Smooth muscle cell (in vitro differentiated cells): Measurements from ENCODE around the gene RTRAF. TPM values are rescaled to one million over a fixed set of nuclear protein-coding genes. Genes with fewer than 3 reads are reported as not detected.

ENCODE experiments used
- DNase-seq: peaks from one replicate; lab custom pipeline; 2025; ENCODE audit not compliant: unreplicated experiment; lab: John Stamatoyannopoulos, UW
- H2AFZ ChIP-seq: fragments of 200-600 bp; sonication (generic); 2 replicates; pipeline ENCODE4 v1.6.0; 2016; ENCODE audit warnings: antibody characterized with exemption, low read depth, mild to moderate bottlenecking
- H3F3A ChIP-seq: fragments of 200-600 bp; sonication (generic); 2 replicates; pipeline ENCODE4 v1.6.0; 2017; ENCODE audit warnings: antibody characterized with exemption, low read depth
- H3K27ac ChIP-seq: fragments of 200-600 bp; sonication (generic); 2 replicates; pipeline ENCODE4 v1.5.1; 2016; ENCODE audit warnings: low read depth, mild to moderate bottlenecking
- H3K27me3 ChIP-seq: fragments of 200-600 bp; sonication (generic); 2 replicates; pipeline ENCODE4 v1.6.1; 2016; ENCODE audit warnings: low read depth, mild to moderate bottlenecking
- H3K36me3 ChIP-seq: fragments of 200-600 bp; sonication (generic); 2 replicates; pipeline ENCODE4 v1.5.1; 2016; ENCODE audit warnings: low read depth
- H3K4me1 ChIP-seq: fragments of 200-600 bp; sonication (generic); 2 replicates; pipeline ENCODE4 v1.5.1; 2016; ENCODE audit warnings: low read depth
- H3K4me2 ChIP-seq: fragments of 200-600 bp; sonication (generic); 2 replicates; pipeline ENCODE4 v1.6.0; 2016; ENCODE audit warnings: mild to moderate bottlenecking
- H3K4me3 ChIP-seq: fragments of 200-600 bp; sonication (generic); 2 replicates; pipeline ENCODE4 v1.5.1; 2016; ENCODE audit warnings: mild to moderate bottlenecking
- H3K79me2 ChIP-seq: fragments of 200-600 bp; sonication (generic); 2 replicates; pipeline ENCODE4 v1.6.0; 2016; ENCODE audit warnings: low read depth, mild to moderate bottlenecking
- H3K9ac ChIP-seq: fragments of 200-600 bp; sonication (generic); 2 replicates; pipeline ENCODE4 v1.6.0; 2016; ENCODE audit warnings: low read depth
- H3K9me3 ChIP-seq: fragments of 200-600 bp; sonication (generic); replicated peaks from 2 replicates; pipeline ENCODE4 v1.5.1; 2016; ENCODE audit warnings: low read depth
- H4K20me1 ChIP-seq: fragments of 200-600 bp; sonication (generic); 2 replicates; pipeline ENCODE4 v1.6.0; 2016; ENCODE audit warnings: low read depth
- CTCF ChIP-seq: fragments of 200-600 bp; sonication (generic); IDR thresholded peaks from 2 replicates; pipeline ENCODE4 v1.5.1; 2017; ENCODE audit warnings: borderline replicate concordance, mild to moderate bottlenecking, antibody characterized with exemption; ENCODE audit not compliant: insufficient read depth, poor library complexity, severe bottlenecking
- WGBS: methylation state at CpG from one replicate; pipeline ENCODE4 v1.1.7; 2016; ENCODE audit warnings: low lambda C conversion rate; 5-methylcytosine and 5-hydroxymethylcytosine counted together
- polyA plus RNA-seq: library from polyadenylated mRNA; unstranded; fragments of >200 nt; fragmentation: Nextera tagmentation; extraction: Ambion mirVana; gene quantifications from 2 replicates; pipeline ENCODE4 v1.2.1, GENCODE V29; 2016
- total RNA-seq: library from RNA; depleted of rRNA; stranded (reverse); fragments of >200 nt; gene quantifications from 2 replicates; pipeline ENCODE4 v1.2.3, GENCODE V29; 2014

The RTRAF gene
- total and polyA plus RNA-seq, 2 experiments from 2014 or later: 163 to 218 TPM

- no peak overlapping the region for H3K9ac ChIP-seq
Measured at GRCh38 chr14:52012635-52013034, 23.3 kb downstream of the RTRAF start.

GRCh38 chr14:52013984-52014600, 24.7 kb downstream of the RTRAF start:
- 82% methylated on average over 11 of the region's 11 CpGs for WGBS
- H2AFZ ChIP-seq: no peak overlapping the region
- no peaks in the 10 kb centered on the region for H3K79me2 ChIP-seq
- no peak overlapping the region for H3K4me2 ChIP-seq
- peaks cover 6% of the 10 kb centered on the region for H3F3A ChIP-seq
- H3K4me3 ChIP-seq: no peak overlapping the region
- no peaks in the 10 kb centered on the region for H3K27me3 ChIP-seq
- peak; percentile 12 for TF ChIP-seq CTCF
- H3K9ac ChIP-seq: no peak overlapping the region
- H3K36me3 ChIP-seq: peaks cover 24% of the 10 kb centered on the region
- no peaks in the 10 kb centered on the region for H4K20me1 ChIP-seq
- H3K27ac ChIP-seq: no peak overlapping the region
- no peaks in the 10 kb centered on the region for H3K9me3 ChIP-seq
- no peak for DNase-seq
- no peaks in the 10 kb centered on the region for H3K4me1 ChIP-seq

More at GRCh38 chr14:52012635-52013034, 23.3 kb downstream of the RTRAF start:
- peaks cover 29% of the 10 kb centered on the region for H3K36me3 ChIP-seq
- H3K27me3 ChIP-seq: no peaks in the 10 kb centered on the region
- no peak for TF ChIP-seq CTCF
- H3K9me3 ChIP-seq: no peaks in the 10 kb centered on the region
- 52% methylated on average over 4 of the region's 4 CpGs for WGBS
- DNase-seq: no peak
- H3K79me2 ChIP-seq: no peaks in the 10 kb centered on the region
- peaks cover 9% of the 10 kb centered on the region for H3F3A ChIP-seq
- H4K20me1 ChIP-seq: no peaks in the 10 kb centered on the region
- H3K4me2 ChIP-seq: no peak overlapping the region
- H3K4me1 ChIP-seq: no peaks in the 10 kb centered on the region
- peak overlapping the region; percentile 22 for H3K27ac ChIP-seq
- no peak overlapping the region for H3K4me3 ChIP-seq
- no peak overlapping the region for H2AFZ ChIP-seq

GRCh38 chr14:52014601-52015267, 25.4 kb downstream of the RTRAF start:
- no peaks in the 10 kb centered on the region for H4K20me1 ChIP-seq
- no peak overlapping the region for H3K4me3 ChIP-seq
- no peak overlapping the region for H3K27ac ChIP-seq
- no peaks in the 10 kb centered on the region for H3K4me1 ChIP-seq
- H3K79me2 ChIP-seq: no peaks in the 10 kb centered on the region
- H3K9me3 ChIP-seq: no peaks in the 10 kb centered on the region
- no peak for TF ChIP-seq CTCF
- no peak overlapping the region for H3K9ac ChIP-seq
- no peak overlapping the region for H2AFZ ChIP-seq
- peaks cover 4% of the 10 kb centered on the region for H3F3A ChIP-seq
- H3K4me2 ChIP-seq: no peak overlapping the region
- 81% methylated on average over 15 of the region's 15 CpGs for WGBS
- H3K36me3 ChIP-seq: peaks cover 19% of the 10 kb centered on the region
- no peak for DNase-seq
- H3K27me3 ChIP-seq: no peaks in the 10 kb centered on the region
